Neuronal stem cell (in vitro differentiated cells): ENCODE measurements around the gene PTGES2.

ENCODE experiments used
- DNase-seq: peaks from one replicate; pipeline ENCODE4 v3.0.0-alpha.2; 2013; ENCODE audit warnings: low spot score
- H2AFZ ChIP-seq: one replicate; pipeline ENCODE4 v1.6.1; 2013; ENCODE audit warnings: mild to moderate bottlenecking, low read length, inconsistent platforms
- H2AK5ac ChIP-seq: 2 replicates; pipeline ENCODE4 v1.6.1; 2013; ENCODE audit warnings: low read depth, mild to moderate bottlenecking, inconsistent platforms, low read length, moderate library complexity, mixed read lengths
- H2BK120ac ChIP-seq: 2 replicates; pipeline ENCODE4 v1.6.1; 2013; ENCODE audit warnings: low read depth, mild to moderate bottlenecking, inconsistent platforms, low read length, moderate library complexity, mixed read lengths
- H2BK12ac ChIP-seq: one replicate; pipeline ENCODE4 v1.6.1; 2013; ENCODE audit warnings: low read length, inconsistent platforms
- H2BK15ac ChIP-seq: 2 replicates; pipeline ENCODE4 v1.6.1; 2013; ENCODE audit warnings: mild to moderate bottlenecking, low read length, inconsistent platforms, mixed read lengths
- H2BK5ac ChIP-seq: one replicate; pipeline ENCODE4 v1.6.1; 2013; ENCODE audit warnings: inconsistent platforms, mild to moderate bottlenecking, low read length, moderate library complexity
- H3K14ac ChIP-seq: one replicate; pipeline ENCODE4 v1.6.1; 2013; ENCODE audit warnings: low read length, inconsistent platforms
- H3K18ac ChIP-seq: 2 replicates; pipeline ENCODE4 v1.6.1; 2013; ENCODE audit warnings: low read length, inconsistent platforms
- H3K23ac ChIP-seq: 2 replicates; pipeline ENCODE4 v1.6.1; 2013; ENCODE audit warnings: low read depth, mild to moderate bottlenecking, mixed read lengths, low read length, inconsistent platforms; ENCODE audit not compliant: poor library complexity
- H3K27ac ChIP-seq: replicated peaks from 3 replicates; pipeline ENCODE4 v1.5.1; 2013; ENCODE audit warnings: low read length, inconsistent platforms
- H3K27me3 ChIP-seq, 3 experiments: 2 replicates each; pipeline ENCODE4 v1.6.1; 2013; ENCODE audit warnings: low read length in 3 of 3, mild to moderate bottlenecking in 2 of 3, inconsistent platforms in 1 of 3, low read depth in 1 of 3, mixed read lengths in 1 of 3, moderate library complexity in 1 of 3; ENCODE audit not compliant: control insufficient read depth in 3 of 3, insufficient read depth in 3 of 3
- H3K36me3 ChIP-seq, 2 donors: replicated peaks in 1 of 2; 2 replicates each; pipeline ENCODE4 v1.6.1; 2013; ENCODE audit warnings: low read length in 2 of 2; ENCODE audit not compliant: control insufficient read depth in 2 of 2, insufficient read depth in 2 of 2
- H3K4ac ChIP-seq: 2 replicates; pipeline ENCODE4 v1.6.1; 2013; ENCODE audit warnings: inconsistent platforms, mild to moderate bottlenecking, low read length, moderate library complexity
- H3K4me1 ChIP-seq, 2 donors: 1 replicate in 1 of 2; 2 replicates in 1 of 2; pipeline ENCODE4 v1.6.1; 2013; ENCODE audit warnings: low read length in 2 of 2, low read depth in 1 of 2; ENCODE audit not compliant: control insufficient read depth in 2 of 2, insufficient read depth in 1 of 2
- H3K4me2 ChIP-seq: one replicate; pipeline ENCODE4 v1.6.1; 2013; ENCODE audit warnings: mild to moderate bottlenecking, low read length, inconsistent platforms; ENCODE audit not compliant: insufficient read depth, poor library complexity, severe bottlenecking
- H3K4me3 ChIP-seq, 2 donors: 2 replicates each; pipeline ENCODE4 v1.5.1; 2013; ENCODE audit warnings: low read length in 2 of 2, mild to moderate bottlenecking in 2 of 2, inconsistent platforms in 1 of 2, moderate library complexity in 1 of 2
- H3K79me1 ChIP-seq: one replicate; pipeline ENCODE4 v1.6.1; 2013; ENCODE audit warnings: low read depth, mild to moderate bottlenecking, inconsistent platforms, low read length, moderate library complexity
- H3K9ac ChIP-seq: one replicate; pipeline ENCODE4 v1.6.1; 2013; ENCODE audit warnings: mild to moderate bottlenecking, low read depth, low read length, inconsistent platforms; ENCODE audit not compliant: poor library complexity
- H3K9me3 ChIP-seq, 2 donors: replicated peaks in 1 of 2; 2 replicates each; pipeline versions ENCODE3 to v1.6.1; 2013; ENCODE audit warnings: low read length in 2 of 2, mild to moderate bottlenecking in 2 of 2, inconsistent platforms in 1 of 2, low read depth in 1 of 2, mixed read lengths in 1 of 2, moderate library complexity in 1 of 2; ENCODE audit not compliant: control insufficient read depth in 2 of 2, insufficient read depth in 1 of 2
- H4K8ac ChIP-seq: one replicate; pipeline ENCODE4 v1.6.1; 2013; ENCODE audit warnings: low read depth, mild to moderate bottlenecking, inconsistent platforms, low read length, moderate library complexity
- H4K91ac ChIP-seq: one replicate; pipeline ENCODE4 v1.6.1; 2013; ENCODE audit warnings: low read length, low read depth, mild to moderate bottlenecking, inconsistent platforms; ENCODE audit not compliant: poor library complexity
- WGBS, 2 donors: extraction: QIAGEN DNeasy Blood & Tissue Kit; methylation state at CpG; one replicate each; pipeline ENCODE4 v1.1.7; 2013; ENCODE audit warnings: missing lambda C conversion rate in 2 of 2, mixed read lengths in 1 of 2; ENCODE audit not compliant: insufficient read length in 2 of 2, insufficient replicate concordance in 1 of 2; ENCODE audit errors: extremely low coverage in 2 of 2; 5-methylcytosine and 5-hydroxymethylcytosine counted together

PTGES2 gene

GRCh38 chr9:128151309-128152132 is 24.0 kb upstream of the PTGES2 start:
- no peak overlapping the region for H4K91ac ChIP-seq
- no peak overlapping the region for H3K9ac ChIP-seq
- H2BK120ac ChIP-seq, result no peak overlapping the region
- no CpG with 5 or more reads among the region's 18 CpGs for WGBS, 2 donors
- H3K27me3 ChIP-seq, result no peaks in the 10 kb centered on the region
- peak overlapping the region; percentile 64 for H3K18ac ChIP-seq
- H3K9me3 ChIP-seq, result no peaks in the 10 kb centered on the region
- H3K23ac ChIP-seq, result no peak overlapping the region
- peaks cover 1% of the 10 kb centered on the region for H3K79me1 ChIP-seq
- no peak overlapping the region for H4K8ac ChIP-seq
- H3K36me3 ChIP-seq, result no peaks in the 10 kb centered on the region
- DNase-seq, result no peak
- no peak overlapping the region for H3K4me3 ChIP-seq
- no peak overlapping the region for H3K4me2 ChIP-seq
- no peak overlapping the region for H3K4ac ChIP-seq
- no peak overlapping the region for H2BK12ac ChIP-seq
- peaks cover 2 to 12% of the 10 kb centered on the region in 2 donors for H3K4me1 ChIP-seq
- H2AK5ac ChIP-seq, result peak overlapping the region; percentile 63
- peak overlapping the region; percentile 72 for H2BK15ac ChIP-seq
- no peak overlapping the region for H3K27ac ChIP-seq
- H2BK5ac ChIP-seq, result peak overlapping the region; percentile 61
- H3K14ac ChIP-seq, result no peak overlapping the region
- peak overlapping the region; percentile 48 for H2AFZ ChIP-seq

GRCh38 chr9:128150594-128151308 is 23.2 kb upstream of the PTGES2 start:
- H3K14ac ChIP-seq, result no peak overlapping the region
- no peak overlapping the region for H4K8ac ChIP-seq
- H3K27me3 ChIP-seq, result no peaks in the 10 kb centered on the region
- H4K91ac ChIP-seq, result no peak overlapping the region
- H3K4me1 ChIP-seq, result peaks cover 2 to 12% of the 10 kb centered on the region in 2 donors
- H2BK15ac ChIP-seq, result peak overlapping the region; percentile 72
- H2AFZ ChIP-seq, result peak overlapping the region; percentile 48
- H3K9me3 ChIP-seq, result no peaks in the 10 kb centered on the region
- H3K4me2 ChIP-seq, result no peak overlapping the region
- no peak overlapping the region for H3K4ac ChIP-seq
- H3K79me1 ChIP-seq, result peaks cover 1% of the 10 kb centered on the region
- H3K36me3 ChIP-seq, result no peaks in the 10 kb centered on the region
- peak overlapping the region; percentile 61 for H2BK5ac ChIP-seq
- no peak overlapping the region for H3K27ac ChIP-seq
- DNase-seq, result no peak
- H2BK12ac ChIP-seq, result no peak overlapping the region
- peak overlapping the region in 1 of 2 donors; percentile 17 for H3K4me3 ChIP-seq
- H3K23ac ChIP-seq, result no peak overlapping the region
- peak overlapping the region; percentile 66 for H3K18ac ChIP-seq
- peak overlapping the region; percentile 7 for H2BK120ac ChIP-seq
- WGBS, 2 donors, result no CpG with 5 or more reads among the region's 19 CpGs
- peak overlapping the region; percentile 63 for H2AK5ac ChIP-seq
- no peak overlapping the region for H3K9ac ChIP-seq

- no peak overlapping the region for H2BK120ac ChIP-seq
Measured at GRCh38 chr9:128149951-128150593, 22.5 kb upstream of the PTGES2 start.

More at GRCh38 chr9:128149951-128150593, 22.5 kb upstream of the PTGES2 start:
- no peak overlapping the region for H3K4me3 ChIP-seq
- peaks cover 1% of the 10 kb centered on the region for H3K79me1 ChIP-seq
- H3K18ac ChIP-seq, result peak overlapping the region; percentile 66
- no peaks in the 10 kb centered on the region for H3K36me3 ChIP-seq
- H3K27me3 ChIP-seq, result no peaks in the 10 kb centered on the region
- no peak overlapping the region for H4K8ac ChIP-seq
- H2BK15ac ChIP-seq, result peak overlapping the region; percentile 78
- no peak overlapping the region for H3K14ac ChIP-seq
- no peak overlapping the region for H3K27ac ChIP-seq
- peak overlapping the region; percentile 10 for H3K4ac ChIP-seq
- peaks cover 2 to 12% of the 10 kb centered on the region in 2 donors for H3K4me1 ChIP-seq
- no peaks in the 10 kb centered on the region for H3K9me3 ChIP-seq
- H2AFZ ChIP-seq, result peak overlapping the region; percentile 48
- no peak overlapping the region for H3K23ac ChIP-seq
- H4K91ac ChIP-seq, result no peak overlapping the region
- no peak overlapping the region for H3K4me2 ChIP-seq
- no peak for DNase-seq
- no peak overlapping the region for H2BK5ac ChIP-seq
- H3K9ac ChIP-seq, result no peak overlapping the region
- peak overlapping the region; percentile 89 for H2AK5ac ChIP-seq
- no peak overlapping the region for H2BK12ac ChIP-seq
- no CpG with 5 or more reads among the region's 11 CpGs for WGBS, 2 donors
